M059J (cell line): ENCODE data around the gene FARP1. TPM values are rescaled to one million over a fixed set of nuclear protein-coding genes. Genes with fewer than 3 reads are reported as not detected.

Source experiments
- DNase-seq: peaks from one replicate; pipeline ENCODE4 v3.0.0-alpha.2; 2012; ENCODE audit warnings: low read depth
- total RNA-seq: library from RNA; depleted of rRNA; stranded (reverse); fragments of >200 nt; shearing (Covaris generic); gene quantifications from 2 replicates; pipeline ENCODE4 v1.2.3, GENCODE V29; 2014

FARP1 gene
- total RNA-seq, 1 experiment from 2014 or later: 13.3 TPM

GRCh38 chr13:98442391-98443230, 299.7 kb downstream of the FARP1 start:
- no peak for DNase-seq

DNA sequence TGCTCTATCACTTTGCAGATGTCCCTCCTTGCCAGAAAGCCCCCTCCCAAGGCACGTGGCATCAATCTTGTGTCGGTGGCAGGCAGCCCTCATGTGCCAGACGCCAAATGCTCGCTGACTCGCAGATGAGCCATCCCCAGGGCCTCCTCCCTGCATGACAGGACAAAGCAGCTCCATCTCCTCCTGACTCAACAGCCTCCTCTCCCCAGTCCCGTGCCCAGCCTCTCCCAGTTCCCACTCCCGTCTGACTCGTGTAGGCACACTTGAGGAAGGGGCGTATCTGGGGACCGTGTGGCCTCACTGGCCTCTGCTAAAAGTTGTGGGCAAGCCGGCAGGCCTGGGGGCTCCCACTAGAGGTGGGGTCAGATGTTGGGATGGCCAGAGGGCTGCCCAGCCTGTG, 300.4 kb downstream of the FARP1 start:
- peak; percentile 69 for DNase-seq

DNA sequence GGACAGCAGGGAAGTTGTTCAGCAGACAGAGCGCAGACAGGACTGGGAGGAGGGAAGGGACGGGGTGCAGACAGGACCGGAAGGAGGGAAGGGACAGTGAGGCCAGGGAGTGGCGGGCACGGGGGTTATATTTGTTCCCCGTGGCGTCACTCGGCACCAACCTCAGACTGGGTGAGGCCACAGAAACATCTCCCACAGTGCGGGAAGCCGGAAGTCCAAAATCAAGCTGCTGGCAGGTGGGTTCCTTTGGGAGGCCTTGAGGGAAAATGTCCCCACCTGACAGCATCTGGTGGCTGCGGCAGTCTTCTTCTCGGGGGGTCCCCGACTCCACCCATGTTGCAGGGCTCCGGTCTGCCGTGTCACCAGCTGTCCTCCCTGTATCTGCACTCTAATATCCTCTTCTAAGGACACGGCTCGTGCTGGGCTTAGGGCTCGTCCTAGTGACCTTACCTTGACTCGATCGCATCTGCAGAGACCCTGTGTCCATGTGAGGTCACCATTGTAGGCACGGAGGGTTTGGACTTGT, 301.0 kb downstream of the FARP1 start:
- no peak for DNase-seq

GRCh38 chr13:98444381-98444780, 301.5 kb downstream of the FARP1 start:
- no peak for DNase-seq

DNA sequence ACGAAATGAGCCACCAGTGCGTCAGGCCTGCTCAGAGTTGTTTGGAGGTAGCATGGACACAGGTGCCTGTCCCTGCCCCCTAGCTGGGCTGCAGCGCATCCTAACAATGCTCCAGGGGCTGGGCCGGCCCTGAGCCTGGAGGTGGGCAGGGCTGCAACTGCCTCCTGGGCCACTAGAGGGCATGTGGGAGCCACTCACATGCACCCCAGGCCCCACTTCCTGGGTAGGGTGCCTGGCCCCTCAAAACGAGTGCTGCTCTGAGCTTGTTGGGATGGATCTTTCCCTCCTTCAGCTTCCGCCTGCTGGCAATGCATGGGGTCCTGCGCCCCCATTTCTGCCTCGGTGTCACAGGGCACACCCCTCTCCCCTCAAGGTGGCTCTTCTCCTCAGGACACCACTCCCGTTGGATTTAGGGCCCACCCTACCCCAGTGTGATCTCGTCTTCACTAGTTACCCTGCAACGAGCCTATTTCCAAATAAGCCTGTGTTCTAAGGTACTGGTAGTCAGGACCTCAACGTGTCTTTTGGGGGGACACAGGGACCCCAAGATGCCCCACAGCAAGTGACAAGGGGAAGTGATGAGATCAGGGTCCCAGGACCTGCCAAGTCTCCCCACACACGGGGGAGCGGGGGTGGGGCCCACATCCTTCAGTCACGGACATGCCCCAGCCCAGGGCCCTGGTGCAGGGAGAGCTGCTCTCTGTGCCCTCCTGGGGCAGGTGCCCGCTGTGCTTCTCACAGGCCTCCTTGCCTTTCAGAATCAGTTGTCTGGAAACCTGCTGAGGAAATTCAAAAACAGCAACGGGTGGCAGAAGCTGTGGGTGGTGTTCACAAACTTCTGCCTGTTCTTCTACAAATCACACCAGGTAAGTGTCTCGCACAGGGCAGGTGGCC, 302.7 kb downstream of the FARP1 start:
- peak; percentile 50 for DNase-seq

DNA sequence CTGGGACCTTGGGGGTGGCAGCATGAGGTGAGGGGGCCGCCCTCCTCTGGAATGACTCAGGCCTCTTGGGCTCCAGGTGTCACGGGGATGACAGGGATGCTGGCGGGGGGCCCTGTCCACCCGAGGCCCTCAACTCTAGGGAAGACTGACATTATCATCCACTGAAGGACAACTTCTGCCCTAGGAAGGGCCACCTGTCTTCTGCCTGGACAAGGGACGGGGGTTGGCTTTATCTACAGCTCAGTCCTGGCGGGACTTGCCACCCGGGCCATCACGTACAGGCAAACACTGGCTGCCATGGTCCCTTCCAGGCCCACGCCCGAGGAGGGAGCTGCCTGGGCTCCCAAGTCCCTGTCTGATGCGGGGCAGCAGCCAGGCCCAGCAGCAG, 303.3 kb downstream of the FARP1 start:
- no peak for DNase-seq

DNA sequence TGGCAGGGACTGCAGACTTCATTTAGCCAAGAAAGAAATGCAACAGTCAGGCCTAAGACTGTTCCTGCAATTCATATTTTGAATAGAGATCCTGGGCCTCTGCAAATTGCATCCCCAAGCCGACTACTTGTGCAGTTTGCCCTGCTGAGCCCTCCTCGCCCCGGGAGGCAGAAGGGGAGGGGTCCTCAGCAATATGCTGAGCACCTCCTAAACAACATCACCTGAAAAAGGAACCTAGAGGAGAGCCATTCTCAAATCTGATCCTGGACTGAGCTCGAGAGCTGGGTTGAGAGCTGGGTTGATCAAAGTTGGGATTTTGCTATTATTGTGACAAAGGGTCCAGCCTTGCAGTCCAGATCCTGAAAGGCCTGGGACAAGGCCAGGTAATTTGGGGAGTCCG, 304.2 kb downstream of the FARP1 start:
- no peak for DNase-seq

DNA sequence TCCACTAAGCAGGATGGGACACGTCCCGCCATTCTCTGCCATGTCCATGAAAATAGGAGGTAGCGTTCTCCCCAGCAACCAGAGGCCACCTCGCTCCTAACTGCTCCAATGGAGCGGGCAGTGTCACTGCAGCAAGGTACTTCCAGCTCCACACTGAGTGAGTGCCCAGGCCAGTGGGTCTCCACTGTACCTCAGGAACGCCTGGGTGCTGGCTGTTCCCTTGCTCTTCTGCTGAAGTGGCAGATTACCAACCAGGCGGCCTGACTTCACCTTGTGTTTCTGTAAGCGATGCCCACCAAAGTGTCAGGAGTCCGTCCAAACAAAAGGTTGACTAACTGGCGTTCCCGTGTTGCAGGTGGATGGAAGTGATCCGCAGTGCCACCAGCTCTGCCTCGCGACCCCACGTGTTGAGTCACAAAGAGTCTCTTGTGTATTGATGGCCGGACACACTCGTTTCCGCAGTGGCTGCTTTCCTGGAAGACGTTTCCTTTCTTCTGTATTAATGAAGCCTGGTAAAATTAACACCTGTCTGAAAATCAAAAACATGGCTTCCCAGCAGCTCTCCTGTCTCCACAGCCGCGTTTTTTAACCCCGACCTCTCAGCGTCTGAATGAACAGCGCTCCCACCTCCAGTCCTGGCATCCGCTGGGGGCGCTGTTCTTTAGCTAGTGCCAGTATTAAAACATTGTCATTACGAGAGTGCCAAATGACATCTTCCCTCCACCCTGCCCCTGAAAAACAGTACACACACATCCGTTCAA, 305.2 kb downstream of the FARP1 start:
- no peak for DNase-seq

DNA sequence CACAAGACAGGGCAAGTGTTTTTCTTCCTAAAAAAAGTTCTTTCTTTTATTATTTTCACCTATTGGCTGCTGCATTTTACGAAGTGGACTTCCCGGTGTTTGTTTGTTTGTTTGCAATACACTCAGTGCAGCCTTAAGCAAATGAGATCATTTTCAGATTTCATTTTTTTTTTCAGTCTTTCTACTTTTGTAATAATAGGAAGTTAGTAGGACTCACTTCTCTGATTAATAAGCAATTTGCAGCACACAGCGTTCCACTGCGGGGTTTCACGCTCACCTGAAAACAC, 305.7 kb downstream of the FARP1 start:
- DNase-seq: no peak

DNA sequence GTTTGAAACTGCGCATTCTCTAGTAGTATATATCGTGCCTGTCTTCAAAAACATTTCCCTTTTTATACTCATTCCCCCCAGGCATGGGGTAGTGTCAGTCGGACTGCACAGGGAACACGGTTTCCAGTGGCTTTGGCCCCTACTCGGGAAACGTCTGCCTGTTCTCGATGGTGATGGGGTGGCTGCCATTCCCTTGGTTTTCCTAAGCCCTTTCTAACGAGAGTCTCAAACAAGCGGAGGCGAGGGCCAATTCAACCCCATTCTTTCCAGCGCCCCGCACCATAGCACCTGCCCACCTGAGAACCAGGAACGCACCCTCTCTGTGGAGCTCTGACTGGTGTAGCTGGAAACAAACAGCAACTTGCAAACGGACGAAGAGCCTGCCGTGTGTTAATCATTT, 306.4 kb downstream of the FARP1 start:
- no peak for DNase-seq

- no peak for DNase-seq
Measured at GRCh38 chr13:98450026-98450425, 307.1 kb downstream of the FARP1 start.

DNA sequence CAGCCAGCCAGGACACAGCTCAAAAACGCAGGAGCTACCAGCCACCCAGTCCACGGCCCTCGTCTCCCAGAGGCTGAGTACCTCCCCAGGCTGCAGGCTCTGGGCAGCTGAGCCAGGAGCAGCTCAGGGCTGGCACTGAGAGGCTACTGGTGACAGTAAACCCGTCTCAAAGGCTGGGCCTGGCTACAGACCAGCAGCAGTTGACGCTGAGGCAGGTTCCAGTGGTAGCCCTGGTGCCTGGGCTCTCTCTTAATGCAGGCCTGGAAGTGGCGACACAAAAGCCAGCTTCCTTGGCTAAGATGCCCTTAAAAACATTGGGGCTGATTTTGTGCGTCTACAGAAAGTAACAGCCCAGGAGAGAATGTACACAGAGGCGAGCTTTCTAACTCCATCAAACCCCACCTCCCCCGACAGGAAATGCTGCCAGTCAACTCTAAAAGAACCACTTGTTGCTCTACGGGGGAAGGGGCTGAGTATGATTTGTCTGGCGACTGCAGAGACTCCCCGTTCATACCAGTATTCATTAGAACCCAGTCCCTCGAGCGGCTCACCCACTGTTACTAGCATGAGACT, 307.7 kb downstream of the FARP1 start:
- no peak for DNase-seq

DNA sequence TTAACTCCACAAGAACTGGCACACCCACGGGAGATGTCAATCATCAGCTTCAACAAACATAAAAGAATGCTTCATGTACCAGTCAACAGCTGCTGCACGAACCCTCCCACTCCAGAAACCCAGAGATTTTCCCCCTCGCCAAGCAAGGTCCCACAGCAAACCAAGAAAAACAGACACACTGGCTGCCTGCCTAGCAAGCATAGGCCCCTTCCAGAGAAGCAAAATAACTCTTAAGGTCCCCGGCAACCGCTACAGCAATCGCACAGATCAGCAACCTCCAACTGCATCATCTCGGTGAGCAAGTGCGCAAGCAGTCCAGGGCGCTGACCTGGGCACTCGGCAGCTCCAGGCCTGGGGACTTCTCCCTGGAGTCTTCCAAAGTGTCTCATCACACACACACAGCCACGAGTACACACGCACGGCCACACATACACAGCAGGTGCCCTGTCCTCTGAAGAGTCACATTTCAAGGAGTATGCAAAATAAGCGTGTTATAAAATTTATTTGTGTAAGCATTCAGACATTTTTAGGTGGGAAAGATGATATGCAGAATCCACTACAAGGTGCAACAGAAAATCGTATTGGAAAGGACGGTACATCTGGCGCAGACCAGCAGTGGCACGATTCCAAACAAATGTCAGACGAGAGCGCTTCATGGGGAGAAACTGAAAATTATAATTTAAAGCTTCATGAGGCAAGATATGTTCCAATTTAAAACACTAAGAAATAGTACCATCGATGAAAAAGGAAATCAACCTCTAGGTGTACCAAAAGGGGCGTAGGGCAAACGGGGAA, 309.0 kb downstream of the FARP1 start:
- no peak for DNase-seq

- DNase-seq: no peak
Measured at GRCh38 chr13:98452851-98453843, 310.3 kb downstream of the FARP1 start.

GRCh38 chr13:98454389-98454881, 311.5 kb downstream of the FARP1 start:
- peak; percentile 73 for DNase-seq

- no peak for DNase-seq
Measured at GRCh38 chr13:98456413-98456845, 313.5 kb downstream of the FARP1 start.

DNA sequence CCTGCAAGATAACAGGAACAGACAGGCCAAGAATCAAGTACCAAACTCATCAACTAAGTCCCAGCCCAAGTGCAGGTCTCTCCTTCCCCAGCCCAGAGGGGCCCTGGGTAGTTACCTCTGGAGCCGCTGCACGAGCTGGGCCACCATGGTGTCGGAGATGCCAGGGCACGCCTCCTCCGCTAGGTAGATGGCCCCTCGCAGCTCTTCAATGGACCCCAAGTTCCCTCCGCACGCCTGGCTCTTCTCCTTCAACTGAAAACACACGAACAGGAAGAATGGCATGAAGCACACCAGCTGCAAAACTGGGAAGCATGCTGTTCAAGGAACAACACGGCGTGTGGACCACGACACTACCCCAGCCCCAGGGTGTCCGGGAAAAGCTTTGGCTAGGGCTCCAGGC, 314.2 kb downstream of the FARP1 start:
- no peak for DNase-seq

- no peak for DNase-seq
Measured at GRCh38 chr13:98458431-98458830, 315.5 kb downstream of the FARP1 start.

- DNase-seq: no peak
Measured at GRCh38 chr13:98459171-98459681, 316.3 kb downstream of the FARP1 start.
